H9 (cell line): ENCODE data around the gene CTDSPL. TPM values are rescaled to one million over a fixed set of nuclear protein-coding genes. Genes with fewer than 3 reads are reported as not detected.

Experiments
- DNase-seq: peaks from one replicate; pipeline ENCODE4 v3.0.0-alpha.2; 2017
- H2AFZ ChIP-seq: one replicate; pipeline ENCODE4 v1.6.1; 2013; ENCODE audit warnings: mild to moderate bottlenecking, low read length, control low read depth, moderate library complexity
- H2AK5ac ChIP-seq: 2 replicates; pipeline ENCODE4 v1.6.1; 2013; ENCODE audit warnings: low read length, control low read depth, mixed read lengths; ENCODE audit not compliant: insufficient read length
- H2BK120ac ChIP-seq: one replicate; pipeline ENCODE4 v1.6.1; 2013; ENCODE audit warnings: low read depth, mild to moderate bottlenecking, low read length, control low read depth, inconsistent platforms; ENCODE audit not compliant: poor library complexity, severe bottlenecking
- H2BK12ac ChIP-seq: 2 replicates; pipeline ENCODE4 v1.6.1; 2013; ENCODE audit warnings: low read length, control low read depth, mixed read lengths, low read depth; ENCODE audit not compliant: insufficient read length
- H2BK15ac ChIP-seq: 2 replicates; pipeline ENCODE4 v1.6.1; 2013; ENCODE audit warnings: low read depth, low read length, control low read depth
- H2BK20ac ChIP-seq: one replicate; pipeline ENCODE4 v1.6.1; 2013; ENCODE audit warnings: low read depth, mild to moderate bottlenecking, low read length, control low read depth, inconsistent platforms; ENCODE audit not compliant: poor library complexity, severe bottlenecking
- H2BK5ac ChIP-seq: 2 replicates; pipeline ENCODE4 v1.6.1; 2013; ENCODE audit warnings: low read length, control low read depth, mixed read lengths; ENCODE audit not compliant: insufficient read length
- H3K14ac ChIP-seq: 2 replicates; pipeline ENCODE4 v1.6.1; 2013; ENCODE audit warnings: low read length, control low read depth; ENCODE audit not compliant: insufficient read depth
- H3K18ac ChIP-seq: 2 replicates; pipeline ENCODE4 v1.6.1; 2013; ENCODE audit warnings: low read depth, mild to moderate bottlenecking, mixed read lengths, low read length, control low read depth; ENCODE audit not compliant: insufficient read length
- H3K23ac ChIP-seq: 2 replicates; pipeline ENCODE4 v1.6.1; 2013; ENCODE audit warnings: low read length, control low read depth, mixed read lengths, low read depth; ENCODE audit not compliant: insufficient read length
- H3K23me2 ChIP-seq: 2 replicates; pipeline ENCODE4 v1.6.1; 2013; ENCODE audit warnings: low read depth, mild to moderate bottlenecking, mixed read lengths, low read length, control low read depth; ENCODE audit not compliant: insufficient read length, poor library complexity, severe bottlenecking
- H3K27ac ChIP-seq: 2 replicates; pipeline ENCODE4 v1.5.1; 2013; ENCODE audit warnings: low read length, control low read depth, mixed read lengths, low read depth; ENCODE audit not compliant: insufficient read length
- H3K27me3 ChIP-seq: 2 replicates; pipeline ENCODE4 v1.6.1; 2013; ENCODE audit warnings: low read length, control low read depth, inconsistent platforms; ENCODE audit not compliant: insufficient read depth
- H3K4ac ChIP-seq: 2 replicates; pipeline ENCODE4 v1.6.1; 2013; ENCODE audit warnings: low read depth, mild to moderate bottlenecking, control low read depth, inconsistent platforms, low read length, moderate library complexity
- H3K4me1 ChIP-seq: 2 replicates; pipeline ENCODE4 v1.6.1; 2013; ENCODE audit warnings: low read length, control low read depth, inconsistent platforms; ENCODE audit not compliant: insufficient read depth
- H3K4me2 ChIP-seq: 2 replicates; pipeline ENCODE4 v1.6.1; 2013; ENCODE audit warnings: low read length, control low read depth, mixed read lengths; ENCODE audit not compliant: insufficient read length, insufficient read depth
- H3K56ac ChIP-seq: 2 replicates; pipeline ENCODE4 v1.6.1; 2013; ENCODE audit warnings: low read depth, mild to moderate bottlenecking, mixed read lengths, low read length, control low read depth; ENCODE audit not compliant: insufficient read length
- H3K79me1 ChIP-seq: 2 replicates; pipeline ENCODE4 v1.6.1; 2013; ENCODE audit warnings: low read depth, mild to moderate bottlenecking, moderate library complexity, low read length, control low read depth, inconsistent platforms; ENCODE audit not compliant: insufficient read depth, poor library complexity, severe bottlenecking
- H3K79me2 ChIP-seq: 2 replicates; pipeline ENCODE4 v1.6.1; 2013; ENCODE audit warnings: low read length, control low read depth, inconsistent platforms; ENCODE audit not compliant: insufficient read depth
- H3K9ac ChIP-seq: 2 replicates; pipeline ENCODE4 v1.6.1; 2013; ENCODE audit warnings: low read length, control low read depth, mixed read lengths; ENCODE audit not compliant: insufficient read length; ENCODE audit errors: extremely low read depth
- H3K9me3 ChIP-seq: one replicate; pipeline ENCODE4 v1.6.1; 2013; ENCODE audit warnings: low read depth, low read length, inconsistent platforms; ENCODE audit not compliant: control insufficient read depth
- H3T11ph ChIP-seq: one replicate; pipeline ENCODE4 v1.6.1; 2013; ENCODE audit warnings: mild to moderate bottlenecking, low read length, control low read depth, inconsistent platforms
- H4K20me1 ChIP-seq: one replicate; pipeline ENCODE4 v1.6.1; 2013; ENCODE audit not compliant: control insufficient read depth, insufficient read length, insufficient read depth
- H4K5ac ChIP-seq: 2 replicates; pipeline ENCODE4 v1.6.1; 2013; ENCODE audit warnings: low read depth, mild to moderate bottlenecking, mixed read lengths, low read length, control low read depth; ENCODE audit not compliant: insufficient read length
- H4K8ac ChIP-seq: replicated peaks from 2 replicates; pipeline ENCODE4 v1.6.1; 2013; ENCODE audit warnings: low read length, control low read depth, mixed read lengths, low read depth; ENCODE audit not compliant: insufficient read length
- H4K91ac ChIP-seq: 2 replicates; pipeline ENCODE4 v1.6.1; 2013; ENCODE audit warnings: low read depth, mild to moderate bottlenecking, moderate library complexity, mixed read lengths, low read length, control low read depth; ENCODE audit not compliant: insufficient read length
- H3K27ac Mint-ChIP-seq, 3 experiments: 2 replicates in 2 of 3; 3 replicates in 1 of 3; pipeline ENCODE4 v1.8.0; 2020 to 2021; ENCODE audit warnings: mixed read lengths in 3 of 3, mild to moderate bottlenecking in 1 of 3, moderate library complexity in 1 of 3
- H3K27me3 Mint-ChIP-seq: 2 replicates; pipeline ENCODE4 v1.8.0; 2021; ENCODE audit warnings: low read depth, mild to moderate bottlenecking, moderate library complexity, mixed read lengths
- H3K36me3 Mint-ChIP-seq, 3 experiments: 2 replicates in 2 of 3; 3 replicates in 1 of 3; pipeline ENCODE4 v1.8.0; 2020 to 2021; ENCODE audit warnings: low read depth in 3 of 3, mixed read lengths in 3 of 3; ENCODE audit not compliant: insufficient read depth in 1 of 3
- H3K4me1 Mint-ChIP-seq, 2 experiments: 2 replicates each; pipeline ENCODE4 v1.8.0; 2020; ENCODE audit warnings: mixed read lengths in 2 of 2
- H3K4me3 Mint-ChIP-seq, 2 experiments: 2 replicates in 1 of 2; 3 replicates in 1 of 2; pipeline ENCODE4 v1.8.0; 2020 to 2021; ENCODE audit warnings: mild to moderate bottlenecking in 2 of 2, mixed read lengths in 2 of 2, moderate library complexity in 1 of 2
- H3K9me3 Mint-ChIP-seq, 2 experiments: 2 replicates in 1 of 2; 3 replicates in 1 of 2; pipeline ENCODE4 v1.8.0; 2020; ENCODE audit warnings: mild to moderate bottlenecking in 2 of 2, mixed read lengths in 2 of 2, moderate library complexity in 1 of 2
- WGBS: extraction: QIAGEN DNeasy Blood & Tissue Kit; methylation state at CpG from one replicate; pipeline ENCODE4 v1.1.7; 2013; ENCODE audit warnings: missing lambda C conversion rate, low lambda C conversion rate, mixed read lengths; ENCODE audit not compliant: insufficient read length; ENCODE audit errors: extremely low coverage; 5-methylcytosine and 5-hydroxymethylcytosine counted together
- total RNA-seq: library from RNA; stranded (reverse); gene quantifications from 2 replicates; pipeline ENCODE4 v1.2.1, GENCODE V29; 2021
- TF ChIP-seq, protein P1 (sequence below): fragments of 200-600 bp; sonication (generic); conservative IDR thresholded peaks from 3 replicates; pipeline ENCODE4 v1.8.0; 2021; ENCODE audit warnings: antibody characterized with exemption, mild to moderate bottlenecking

The CTDSPL gene
- total RNA-seq, 1 experiment from 2014 or later, result 20.8 TPM

GRCh38 chr3:37994639-37994972 lies 132.9 kb downstream of the CTDSPL start:
- Histone ChIP-seq H3K4me2 (peak overlapping the region; percentile 38), H3K23ac (no peak overlapping the region), H3K4me1 (peaks cover 2% of the 10 kb centered on the region; the same call in 1 of the 2 replicates), H2AFZ (no peak overlapping the region), H3K9me3 (no peaks in the 10 kb centered on the region), H2BK5ac (no peak overlapping the region), H3K27me3 (no peaks in the 10 kb centered on the region; the same call in 1 of the 2 replicates), H2BK20ac (no peak overlapping the region), H4K91ac (no peak overlapping the region), H3K79me1 (no peaks in the 10 kb centered on the region), H3T11ph (no peak overlapping the region), H3K4ac (no peak overlapping the region), H3K23me2 (no peaks in the 10 kb centered on the region), H3K27ac (no peak overlapping the region), H2BK15ac (no peak overlapping the region), H2AK5ac (no peak overlapping the region), H3K9ac (no peak overlapping the region), H3K18ac (no peak overlapping the region), H2BK120ac (no peak overlapping the region), H3K79me2 (no peaks in the 10 kb centered on the region), H4K20me1 (no peaks in the 10 kb centered on the region), H3K14ac (no peak overlapping the region), H3K56ac (no peak overlapping the region), H2BK12ac (no peak overlapping the region), H4K8ac (no peak overlapping the region), H4K5ac (no peak overlapping the region)
- WGBS, result no CpG with 5 or more reads among the region's 2 CpGs
- peaks cover 0 to 2% (median 2%) of the 10 kb centered on the region in 3 experiments; a peak in 3 of 7 replicates for H3K36me3 Mint-ChIP-seq
- H3K9me3 Mint-ChIP-seq, result no peaks in the 10 kb centered on the region; a peak in 1 of 5 replicates
- peaks cover 19 to 50% of the 10 kb centered on the region in 2 experiments for H3K4me1 Mint-ChIP-seq
- H3K27ac Mint-ChIP-seq, result no peak overlapping the region; a peak in 1 of 7 replicates
- no peak for DNase-seq
- H3K4me3 Mint-ChIP-seq, result peak overlapping the region; percentile 82 to 86
- H3K27me3 Mint-ChIP-seq, result peaks cover 21% of the 10 kb centered on the region
- TF ChIP-seq, protein P1, sequence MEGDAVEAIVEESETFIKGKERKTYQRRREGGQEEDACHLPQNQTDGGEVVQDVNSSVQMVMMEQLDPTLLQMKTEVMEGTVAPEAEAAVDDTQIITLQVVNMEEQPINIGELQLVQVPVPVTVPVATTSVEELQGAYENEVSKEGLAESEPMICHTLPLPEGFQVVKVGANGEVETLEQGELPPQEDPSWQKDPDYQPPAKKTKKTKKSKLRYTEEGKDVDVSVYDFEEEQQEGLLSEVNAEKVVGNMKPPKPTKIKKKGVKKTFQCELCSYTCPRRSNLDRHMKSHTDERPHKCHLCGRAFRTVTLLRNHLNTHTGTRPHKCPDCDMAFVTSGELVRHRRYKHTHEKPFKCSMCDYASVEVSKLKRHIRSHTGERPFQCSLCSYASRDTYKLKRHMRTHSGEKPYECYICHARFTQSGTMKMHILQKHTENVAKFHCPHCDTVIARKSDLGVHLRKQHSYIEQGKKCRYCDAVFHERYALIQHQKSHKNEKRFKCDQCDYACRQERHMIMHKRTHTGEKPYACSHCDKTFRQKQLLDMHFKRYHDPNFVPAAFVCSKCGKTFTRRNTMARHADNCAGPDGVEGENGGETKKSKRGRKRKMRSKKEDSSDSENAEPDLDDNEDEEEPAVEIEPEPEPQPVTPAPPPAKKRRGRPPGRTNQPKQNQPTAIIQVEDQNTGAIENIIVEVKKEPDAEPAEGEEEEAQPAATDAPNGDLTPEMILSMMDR, result no peak
